ENCODE results near the gene APC2. TPM values are rescaled to one million over a fixed set of nuclear protein-coding genes. Genes with fewer than 3 reads are reported as not detected.
A peak's percentile ranks its signal among the peaks of the same experiment; 100 is the strongest.
"Not testable (repeated sequence)": the region's sequence is repeated elsewhere in the genome, so short reads cannot be mapped to it uniquely, and the experiment has no call there.

The APC2 gene
- total RNA-seq, 1 experiment from 2014 or later: not detected

DNA sequence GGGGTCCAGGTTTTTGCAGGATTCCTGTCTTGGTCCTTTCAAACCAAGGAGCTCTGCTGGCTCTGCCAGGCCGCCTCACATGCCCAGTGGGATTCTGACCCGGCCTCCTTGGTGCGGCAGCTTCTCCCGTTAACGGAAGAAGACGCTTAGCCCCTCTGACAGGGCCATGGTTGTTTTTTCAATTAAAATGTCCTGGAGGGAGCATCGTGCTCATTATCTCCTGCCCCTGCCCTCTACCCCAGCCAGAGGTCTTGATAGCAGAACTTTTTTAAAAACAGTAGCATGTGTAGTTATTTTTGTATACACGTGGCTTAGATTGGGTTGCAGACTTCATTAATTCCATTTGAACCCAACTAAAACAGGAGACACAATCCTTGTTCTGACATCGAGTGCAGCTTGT is 23.2 kb upstream of the APC2 start:
- no peak for DNase-seq (ENCODE audit: low read depth)
- in situ Hi-C loops (cut with HindIII; ENCODE audit: low pct_unique_long_range_greater_than_20kb, low sequenced_read_pairs): no loop called here

DNA sequence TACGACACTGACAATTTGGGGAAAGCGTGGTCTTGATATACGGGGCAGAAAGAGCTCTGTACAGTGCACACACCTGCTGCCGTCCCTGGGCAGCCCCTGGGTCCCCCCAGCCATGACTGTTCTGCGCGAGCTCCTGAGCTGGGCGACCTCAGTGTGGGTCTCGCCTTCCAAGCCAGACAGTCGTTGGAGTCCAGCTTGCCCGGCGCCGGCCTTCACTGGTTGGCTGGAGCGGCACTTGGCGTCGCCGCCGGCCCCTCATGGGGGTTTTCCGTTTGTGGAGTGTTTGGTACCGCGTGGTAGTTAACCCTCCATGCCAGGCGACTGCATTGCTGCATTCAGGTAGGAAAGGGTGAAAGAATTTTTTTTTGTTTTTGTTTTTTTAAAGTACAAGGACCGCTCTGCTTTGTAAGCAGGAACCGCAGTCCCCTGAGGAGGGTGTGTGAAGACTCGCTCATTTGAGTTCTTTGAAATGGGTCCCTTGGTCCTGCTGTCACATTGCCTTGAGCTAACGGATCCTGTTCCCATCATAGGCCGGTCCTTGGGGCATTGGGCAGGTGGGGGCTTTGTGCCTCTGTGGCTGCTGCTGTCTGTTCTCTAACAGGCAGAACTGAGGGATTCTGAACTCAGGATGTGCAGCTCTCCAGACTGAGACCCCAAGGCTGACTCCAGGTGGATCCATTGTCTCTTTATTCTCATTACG is 22.6 kb upstream of the APC2 start:
- in situ Hi-C loops (cut with HindIII; ENCODE audit: low pct_unique_long_range_greater_than_20kb, low sequenced_read_pairs): no loop called here
- no peak for DNase-seq (ENCODE audit: low read depth)

DNA sequence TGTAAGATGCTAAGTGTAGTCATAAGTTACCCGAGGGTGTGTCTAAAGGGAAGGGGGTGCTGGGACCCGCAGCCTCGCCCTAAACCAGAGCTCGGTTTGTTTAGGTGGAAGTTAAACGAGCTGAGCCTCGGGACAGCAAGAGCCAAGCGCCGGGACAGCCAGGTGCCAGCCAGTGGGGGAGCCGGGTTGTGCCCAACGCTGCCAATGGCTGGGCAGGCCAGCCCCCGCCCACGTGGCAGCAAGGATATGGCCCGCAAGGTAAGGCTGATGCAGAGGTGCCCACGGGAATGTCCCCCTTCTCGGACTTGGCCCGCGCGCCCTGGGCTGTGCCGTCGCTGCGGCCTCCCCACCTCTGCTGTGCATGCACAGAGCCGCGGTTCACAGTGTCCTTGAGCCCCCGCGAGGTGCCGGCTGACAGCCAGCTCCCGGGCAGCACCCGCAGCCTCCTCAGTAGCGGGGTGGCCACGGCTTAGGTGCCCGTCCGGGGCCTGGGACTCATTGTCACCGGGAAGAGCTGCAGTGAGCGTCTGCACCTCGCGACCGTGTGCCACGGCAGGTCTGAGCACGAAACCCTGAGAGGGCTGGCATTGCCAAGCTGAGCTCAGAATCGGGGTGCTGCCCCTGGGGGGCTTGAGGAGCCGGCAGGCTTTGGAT is 21.1 kb upstream of the APC2 start:
- in situ Hi-C loops (cut with HindIII; ENCODE audit: low pct_unique_long_range_greater_than_20kb, low sequenced_read_pairs): no loop called here
- DNase-seq (ENCODE audit: low read depth): no peak

DNA sequence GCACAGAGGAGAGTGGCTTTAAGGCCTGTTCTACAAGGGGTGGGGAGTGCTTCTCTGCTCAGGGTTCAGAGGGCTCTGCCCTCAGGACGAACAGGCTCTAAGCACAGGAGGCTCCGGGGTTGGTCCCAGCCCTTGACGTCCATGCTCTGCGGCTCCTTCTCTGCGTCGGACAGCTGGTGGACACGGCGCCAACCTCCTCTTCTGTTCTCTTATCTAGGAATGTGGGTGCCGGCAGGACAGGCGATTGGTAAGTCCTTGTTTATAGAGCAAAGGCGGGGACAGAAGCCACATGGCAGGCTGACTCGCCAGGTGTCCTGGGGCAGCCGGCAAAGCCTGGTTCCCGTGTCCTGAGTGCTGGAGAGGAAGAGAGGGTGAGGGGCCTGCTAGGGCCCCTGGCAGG is 20.2 kb upstream of the APC2 start:
- no peak for DNase-seq (ENCODE audit: low read depth)
- in situ Hi-C loops (cut with HindIII; ENCODE audit: low pct_unique_long_range_greater_than_20kb, low sequenced_read_pairs): no loop called here

DNA sequence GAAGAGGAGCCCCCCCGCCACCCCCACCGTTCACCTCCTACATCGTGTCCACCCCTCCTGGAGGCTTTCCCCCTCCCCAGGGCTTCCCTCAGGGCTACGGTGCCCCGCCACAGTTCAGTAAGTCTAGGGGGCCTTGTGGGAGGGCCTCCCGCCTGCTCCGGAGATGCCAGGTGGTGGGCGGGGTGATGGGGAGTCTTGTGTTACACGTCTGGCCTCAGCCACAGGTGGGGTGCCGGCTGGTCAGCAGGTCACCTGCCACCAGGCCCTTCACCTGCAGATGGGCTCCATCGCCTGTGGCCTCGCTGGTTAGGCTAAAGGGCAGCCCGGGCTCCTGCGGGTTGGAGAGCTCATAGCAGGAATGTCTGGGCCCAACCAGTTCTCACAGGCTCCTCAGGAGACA is 19.7 kb upstream of the APC2 start:
- in situ Hi-C loops (cut with HindIII; ENCODE audit: low pct_unique_long_range_greater_than_20kb, low sequenced_read_pairs): no loop called here
- no peak for DNase-seq (ENCODE audit: low read depth)

DNA sequence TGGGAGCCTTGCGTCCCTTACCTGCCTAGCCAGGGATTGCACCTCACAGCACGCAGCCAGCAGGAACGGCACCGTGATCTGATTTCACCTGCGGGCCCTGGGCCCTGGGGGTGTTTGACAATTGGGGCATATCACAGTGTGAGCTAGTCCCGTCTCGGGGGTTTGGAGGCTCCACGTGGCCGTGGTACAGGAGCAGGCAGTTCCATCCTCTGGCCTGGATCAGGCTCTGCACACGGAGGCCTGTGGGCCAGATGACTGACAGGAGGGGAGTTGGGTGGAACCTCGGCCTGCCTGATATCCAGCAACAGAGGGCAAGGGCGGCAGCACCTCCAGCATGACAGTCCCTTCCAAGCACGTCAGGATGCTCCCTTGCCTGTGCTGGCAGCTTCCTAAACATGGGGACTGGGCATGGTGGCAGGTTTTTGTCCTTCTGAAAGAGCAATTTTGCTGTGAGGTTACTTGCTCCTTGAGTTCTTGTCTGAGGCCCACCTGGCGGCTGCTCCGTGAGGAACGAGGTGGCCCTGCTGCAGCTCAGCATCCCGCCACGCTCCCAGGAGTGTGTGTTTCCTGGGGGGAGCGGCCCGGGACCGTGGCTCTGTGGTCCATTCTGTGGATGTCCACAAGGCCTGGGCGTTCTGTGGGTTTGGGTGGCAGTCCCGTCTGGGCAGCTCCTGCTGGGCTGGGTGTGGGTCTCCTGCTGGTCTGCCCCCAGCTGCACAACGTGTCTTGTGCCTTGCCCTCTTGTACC is 18.0 kb upstream of the APC2 start:
- in situ Hi-C loops (cut with HindIII; ENCODE audit: low pct_unique_long_range_greater_than_20kb, low sequenced_read_pairs): no loop called here

DNA sequence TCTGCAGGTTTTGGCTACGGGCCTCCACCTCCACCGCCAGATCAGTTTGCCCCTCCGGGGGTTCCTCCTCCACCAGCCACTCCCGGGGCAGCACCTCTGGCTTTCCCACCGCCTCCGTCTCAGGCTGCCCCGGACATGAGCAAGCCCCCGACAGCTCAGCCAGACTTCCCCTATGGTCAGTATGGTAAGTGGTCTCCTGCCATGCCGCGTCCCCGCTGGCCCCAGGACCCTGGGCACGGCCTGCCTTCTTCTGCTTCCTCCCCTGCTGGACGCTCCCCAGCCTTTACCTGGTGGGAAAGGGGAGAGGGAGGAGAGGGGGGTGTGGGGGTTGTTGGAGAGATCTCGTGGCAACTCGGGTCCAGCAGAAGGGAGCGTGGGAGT is 17.4 kb upstream of the APC2 start:
- DNase-seq (ENCODE audit: low read depth): no peak
- in situ Hi-C loops (cut with HindIII; ENCODE audit: low pct_unique_long_range_greater_than_20kb, low sequenced_read_pairs): no loop called here

More for the DNA sequence above, 18.0 kb upstream of the APC2 start:
- no peak for DNase-seq (ENCODE audit: low read depth)

DNA sequence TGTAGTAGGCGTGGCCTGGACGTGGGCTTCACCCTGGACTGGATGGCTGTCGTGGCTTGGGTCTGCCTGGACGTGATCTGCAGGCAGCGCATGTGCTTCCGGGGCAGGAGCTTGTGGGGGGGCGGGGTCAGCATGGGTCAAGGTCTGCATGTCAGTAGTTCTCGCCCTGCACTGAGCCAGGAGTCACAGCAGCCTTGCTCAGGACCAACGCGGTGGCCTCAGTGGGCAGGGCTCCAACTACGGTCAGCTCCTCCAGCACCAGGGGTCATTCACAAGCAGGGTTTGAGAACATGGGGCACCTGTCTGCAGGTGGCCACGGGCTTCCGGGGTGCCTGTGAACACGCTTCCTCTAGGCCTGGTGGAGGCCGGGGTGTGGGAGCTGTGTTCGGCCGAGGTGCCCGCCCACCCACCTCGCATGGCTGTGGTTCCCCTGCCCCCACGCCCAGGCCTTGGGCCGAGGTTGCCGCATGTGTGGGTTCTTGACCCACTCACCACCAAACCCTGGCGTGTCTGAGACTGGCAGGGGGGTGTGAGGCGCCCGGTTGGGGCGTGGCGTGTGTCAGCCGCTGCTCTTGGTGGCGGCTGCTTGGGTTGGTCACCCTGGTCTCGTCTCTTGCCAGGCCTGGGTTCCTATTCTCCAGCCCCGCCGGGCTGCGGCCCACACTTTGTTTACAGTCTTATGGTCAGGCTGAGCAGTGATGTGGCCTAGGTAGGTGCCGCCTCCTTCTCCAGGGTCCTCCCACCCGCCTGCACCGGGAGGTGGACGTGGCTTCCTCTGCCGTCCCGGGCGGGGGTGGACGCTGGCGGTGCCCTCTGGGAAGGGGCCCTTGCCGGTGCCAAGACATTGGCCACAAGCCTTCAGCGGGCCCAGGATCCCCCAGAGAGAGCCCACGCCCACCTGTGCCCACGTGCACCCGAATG is 16.5 kb upstream of the APC2 start:
- in situ Hi-C loops (cut with HindIII; ENCODE audit: low pct_unique_long_range_greater_than_20kb, low sequenced_read_pairs): no loop called here

DNA sequence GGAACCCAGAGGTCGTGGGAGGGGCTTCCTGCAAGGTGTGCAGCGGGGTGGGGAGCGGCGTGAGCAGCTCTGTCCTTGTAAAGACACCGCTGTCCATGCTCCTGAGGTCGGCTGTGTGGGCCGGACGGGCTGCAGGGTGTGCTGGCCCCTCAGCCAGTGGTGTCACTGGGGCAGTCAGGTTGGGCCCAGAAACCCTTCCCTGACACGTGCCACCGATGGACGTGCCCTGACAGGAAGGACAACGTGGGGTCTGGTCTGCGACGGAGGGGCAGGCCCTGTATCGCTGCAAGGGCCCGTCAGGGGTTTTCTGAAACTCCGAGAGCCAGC is 15.9 kb upstream of the APC2 start:
- in situ Hi-C loops (cut with HindIII; ENCODE audit: low pct_unique_long_range_greater_than_20kb, low sequenced_read_pairs): no loop called here
- DNase-seq (ENCODE audit: low read depth): no peak

More for the DNA sequence above, 16.5 kb upstream of the APC2 start:
- no peak for DNase-seq (ENCODE audit: low read depth)

DNA sequence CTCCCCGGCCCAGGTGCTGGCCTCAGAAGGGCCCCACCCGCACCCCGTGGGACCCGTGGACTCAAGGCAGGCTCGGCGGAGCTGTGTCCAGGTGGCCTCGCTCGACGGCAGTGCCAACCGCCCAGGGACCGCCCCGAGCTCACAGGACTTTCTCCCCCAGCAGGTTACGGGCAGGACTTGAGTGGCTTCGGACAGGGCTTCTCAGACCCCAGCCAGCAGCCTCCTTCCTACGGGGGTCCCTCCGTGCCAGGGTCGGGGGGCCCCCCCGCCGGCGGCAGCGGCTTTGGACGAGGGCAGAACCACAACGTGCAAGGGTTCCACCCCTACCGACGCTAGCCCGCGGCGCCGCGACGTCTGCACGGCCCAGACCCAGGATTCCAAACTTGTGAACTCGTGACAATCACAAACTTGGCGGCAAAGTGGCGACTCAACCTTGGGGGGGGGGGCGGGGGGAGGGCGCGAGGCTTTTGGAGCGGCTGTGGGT is 15.3 kb upstream of the APC2 start:
- in situ Hi-C loops (cut with HindIII; ENCODE audit: low pct_unique_long_range_greater_than_20kb, low sequenced_read_pairs): no loop called here
- DNase-seq (ENCODE audit: low read depth): no peak

DNA sequence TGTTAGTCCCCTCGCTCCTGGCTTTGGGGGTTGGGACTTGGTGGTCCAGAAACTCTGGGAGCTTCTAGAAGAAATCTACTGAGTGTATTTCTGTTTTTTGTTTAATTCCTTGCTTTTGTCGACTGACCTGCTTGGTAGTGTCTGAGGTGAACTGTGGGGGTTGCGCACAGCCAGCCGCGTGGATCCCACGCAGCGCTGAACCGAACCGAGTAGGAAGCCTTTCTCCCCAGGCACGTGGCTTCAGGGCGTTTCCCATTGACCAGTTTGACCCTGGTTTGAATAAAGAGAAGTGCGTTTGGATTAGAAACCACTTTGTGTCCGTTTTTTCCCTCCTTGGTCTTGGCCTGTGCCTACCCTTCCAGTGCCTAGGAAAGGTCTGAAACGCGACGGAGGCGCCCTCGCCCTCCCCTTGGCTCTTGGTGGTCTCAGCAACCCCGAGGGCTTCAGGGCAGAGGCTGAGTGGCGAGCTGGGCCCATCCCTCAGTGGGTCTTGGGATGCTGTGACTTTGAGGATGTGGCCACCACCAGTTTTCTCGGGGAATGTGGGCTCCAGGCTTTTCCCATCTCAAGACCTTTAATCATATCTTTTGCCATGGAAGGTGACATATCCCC is 14.4 kb upstream of the APC2 start:
- in situ Hi-C loops (cut with HindIII; ENCODE audit: low pct_unique_long_range_greater_than_20kb, low sequenced_read_pairs): no loop called here

DNA sequence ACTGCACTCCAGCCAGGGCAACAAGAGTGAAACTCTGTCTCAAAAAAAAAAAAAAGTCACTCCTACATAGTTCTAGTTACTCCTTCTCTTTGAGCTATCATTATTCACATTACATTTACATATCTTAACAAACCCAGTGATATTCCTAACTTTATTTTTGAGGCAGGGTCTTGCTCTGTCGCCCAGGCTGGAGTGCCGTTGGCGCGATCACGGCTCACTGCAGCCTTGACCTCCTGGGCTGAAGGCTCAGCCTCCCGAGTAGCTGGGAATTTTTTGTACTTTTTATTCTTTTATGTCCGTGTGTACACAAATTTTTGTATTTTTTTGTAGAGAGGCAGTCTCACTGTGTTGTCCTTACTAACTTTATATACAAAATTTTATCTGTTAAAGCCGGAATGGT is 12.3 kb upstream of the APC2 start:
- no peak for DNase-seq (ENCODE audit: low read depth)

More for the DNA sequence above, 14.4 kb upstream of the APC2 start:
- DNase-seq (ENCODE audit: low read depth): no peak

DNA sequence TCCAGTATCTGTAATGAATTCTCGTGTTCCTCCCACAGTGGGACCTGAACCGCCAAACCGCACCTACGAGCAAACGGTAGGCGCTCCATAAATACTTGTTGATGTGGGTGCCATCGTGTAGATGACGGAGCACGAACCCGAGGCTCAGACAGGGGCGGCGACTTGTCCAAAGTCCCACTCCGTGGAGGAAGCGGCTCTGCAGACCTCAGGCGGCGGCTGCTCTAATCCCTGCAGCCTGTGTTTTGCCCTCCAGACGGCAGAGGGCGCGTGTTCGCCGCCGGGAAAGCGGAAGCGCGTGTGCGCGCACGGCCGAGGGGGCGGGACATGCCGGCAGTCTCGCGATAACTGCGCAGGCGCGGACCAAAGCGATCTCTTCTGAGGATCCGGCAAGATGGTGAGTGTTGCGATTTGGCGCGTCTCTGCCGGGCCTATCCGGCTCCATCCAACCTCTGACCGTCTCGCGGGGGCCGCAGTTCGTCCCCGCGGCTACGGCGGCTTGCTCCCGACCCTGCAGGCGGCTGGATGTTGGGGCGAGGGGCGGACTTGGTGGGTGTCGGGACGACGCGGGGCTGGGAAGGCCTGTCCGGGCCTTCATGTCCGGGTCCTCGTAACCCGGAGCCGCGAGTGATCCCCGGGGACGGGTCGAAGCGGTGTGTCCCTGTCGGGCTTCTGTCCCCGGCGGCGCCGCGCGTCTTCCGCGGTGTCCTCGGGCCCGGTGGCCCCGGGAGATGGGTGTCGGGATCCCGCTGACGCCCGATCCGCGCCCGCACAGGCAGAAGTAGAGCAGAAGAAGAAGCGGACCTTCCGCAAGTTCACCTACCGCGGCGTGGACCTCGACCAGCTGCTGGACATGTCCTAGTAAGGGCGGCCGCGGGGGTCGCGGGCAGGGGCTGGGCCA is 11.6 kb upstream of the APC2 start, which contains the start of gene RPS15:
TSS of gene RPS15 (plus strand) at position 362 of the 898 bp plus-strand sequence. CDS start at position 392, 30 bp downstream.
- in situ Hi-C loops (cut with HindIII; ENCODE audit: low pct_unique_long_range_greater_than_20kb, low sequenced_read_pairs): no loop called here
- peak; percentile 85 for DNase-seq (ENCODE audit: low read depth)

More for the DNA sequence above, 12.3 kb upstream of the APC2 start:
- in situ Hi-C loops (cut with HindIII; ENCODE audit: low pct_unique_long_range_greater_than_20kb, low sequenced_read_pairs): no loop called here

DNA sequence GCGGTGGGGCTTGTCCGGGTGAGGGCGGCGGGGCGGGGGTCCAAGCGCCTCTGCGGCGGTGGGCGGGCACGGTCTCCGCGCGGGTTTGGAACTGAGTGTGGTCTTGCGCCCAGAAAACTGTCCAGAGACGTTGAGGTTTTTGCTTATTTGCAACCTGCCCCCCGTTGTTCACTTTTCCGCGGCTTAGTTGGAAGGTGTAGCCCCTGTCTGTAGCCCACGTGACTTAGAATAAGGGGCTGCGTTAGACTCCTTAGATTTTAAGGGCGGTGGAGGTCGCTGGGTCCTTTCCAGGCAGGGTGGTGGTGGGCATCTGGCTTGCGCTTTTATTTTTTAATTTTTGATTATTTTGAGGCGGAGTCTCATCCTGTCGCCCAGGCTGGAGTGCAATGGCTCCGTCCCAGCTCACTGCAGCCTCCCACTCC is 11.0 kb upstream of the APC2 start:
- DNase-seq (ENCODE audit: low read depth): no peak

DNA sequence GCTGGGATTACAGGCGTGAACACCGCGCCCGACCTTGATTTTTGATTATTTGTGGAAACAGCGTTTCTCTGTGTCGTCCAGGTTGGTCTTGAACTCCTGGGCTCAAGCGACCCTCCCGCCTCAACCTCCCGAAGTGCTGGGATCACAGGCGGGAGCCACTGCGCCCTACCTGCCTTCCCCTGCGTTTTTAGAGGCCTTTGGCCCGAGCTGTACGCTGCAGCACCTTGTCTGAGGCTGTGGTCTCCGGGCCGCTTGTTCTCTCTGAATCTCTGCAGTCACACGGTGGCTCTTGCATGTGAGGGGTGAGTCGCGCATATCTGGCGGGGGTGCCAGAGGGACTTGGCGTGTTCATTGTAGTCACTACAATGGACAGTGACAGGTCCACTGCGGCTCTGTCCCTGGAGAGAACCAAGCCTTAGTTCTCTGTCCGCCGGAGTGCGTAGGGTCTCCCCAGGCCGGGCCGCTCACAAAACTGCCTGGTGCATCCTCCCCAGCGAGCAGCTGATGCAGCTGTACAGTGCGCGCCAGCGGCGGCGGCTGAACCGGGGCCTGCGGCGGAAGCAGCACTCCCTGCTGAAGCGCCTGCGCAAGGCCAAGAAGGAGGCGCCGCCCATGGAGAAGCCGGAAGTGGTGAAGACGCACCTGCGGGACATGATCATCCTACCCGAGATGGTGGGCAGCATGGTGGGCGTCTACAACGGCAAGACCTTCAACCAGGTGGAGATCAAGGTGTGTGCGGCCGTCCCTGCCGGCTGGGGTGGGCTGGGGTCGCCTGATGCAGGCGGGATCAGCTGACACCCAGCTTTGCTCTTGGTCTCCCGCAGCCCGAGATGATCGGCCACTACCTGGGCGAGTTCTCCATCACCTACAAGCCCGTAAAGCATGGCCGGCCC is 10.2 kb upstream of the APC2 start:
- DNase-seq (ENCODE audit: low read depth); in situ Hi-C loops (cut with HindIII; ENCODE audit: low pct_unique_long_range_greater_than_20kb, low sequenced_read_pairs): not testable (repeated sequence)

More for the DNA sequence above, 11.0 kb upstream of the APC2 start:
- in situ Hi-C loops (cut with HindIII; ENCODE audit: low pct_unique_long_range_greater_than_20kb, low sequenced_read_pairs): no loop called here

DNA sequence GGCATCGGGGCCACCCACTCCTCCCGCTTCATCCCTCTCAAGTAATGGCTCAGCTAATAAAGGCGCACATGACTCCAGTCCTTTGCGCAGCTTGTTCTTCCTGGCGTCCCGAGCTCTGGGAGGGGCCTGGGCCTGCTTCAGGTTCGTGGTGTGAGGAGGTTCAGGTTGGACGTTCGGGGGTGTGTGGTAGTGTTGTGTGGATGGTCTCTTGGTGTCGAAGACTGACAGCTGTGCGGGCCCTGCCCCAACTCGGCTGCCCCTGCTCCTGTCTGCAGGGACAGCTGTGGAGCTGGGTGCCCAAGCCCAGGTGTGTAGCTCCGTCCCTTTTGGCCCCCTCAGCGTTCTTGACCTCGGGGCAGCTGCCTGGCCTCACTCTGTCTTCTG is 9.5 kb upstream of the APC2 start:
- in situ Hi-C loops (cut with HindIII; ENCODE audit: low pct_unique_long_range_greater_than_20kb, low sequenced_read_pairs): no loop called here
- no peak for DNase-seq (ENCODE audit: low read depth)

Data from Caki2 (cell line).